Pancreas (tissue), 10 donors: ENCODE data around the gene SND1. TPM values are rescaled to one million over a fixed set of nuclear protein-coding genes. Genes with fewer than 3 reads are reported as not detected.

Source experiments
- ATAC-seq, 4 donors: fragments of 200-7000 bp; cut with Tn5 transposase; one replicate each; pipeline versions ENCODE4 v1.8.0 to v1.9.1; 2020; ENCODE audit warnings: mild to moderate bottlenecking in 4 of 4, moderate library complexity in 4 of 4
- DNase-seq, 6 donors: peaks; one replicate each; pipeline ENCODE4 v3.0.0-alpha.2; 2020
- FAIRE-seq: peaks from 2 replicates; lab custom pipeline; 2012; peaks lifted over from hg19 to GRCh38; lab: Jason Lieb, UNC
- H3K27ac ChIP-seq, 4 donors: fragments of 200-600 bp; sonication (generic); 1 replicate in 3 of 4; 2 replicates in 1 of 4; pipeline versions ENCODE4 v1.5.0 to v1.8.0; 2020
- H3K27me3 ChIP-seq, 4 donors: fragments of 200-600 bp; one replicate each; pipeline ENCODE4 v1.8.0; 2021
- H3K36me3 ChIP-seq, 3 donors: fragments of 200-600 bp; sonication (generic) in 1 of 3; one replicate each; pipeline versions ENCODE4 v1.5.0 to v1.8.0; 2020 to 2021
- H3K4me1 ChIP-seq, 3 donors: fragments of 200-600 bp; one replicate each; pipeline ENCODE4 v1.8.0; 2021
- H3K4me3 ChIP-seq, 4 donors: fragments of 200-600 bp; sonication (generic) in 2 of 4; one replicate each; pipeline versions ENCODE4 v1.5.0 to v1.8.0; 2020 to 2021
- H3K9me3 ChIP-seq, 4 donors: fragments of 200-600 bp; one replicate each; pipeline ENCODE4 v1.8.0; 2021
- WGBS, 2 donors: extraction: QIAGEN DNeasy Blood & Tissue Kit; methylation state at CpG; one replicate each; pipeline ENCODE4 v1.1.7; 2013; 5-methylcytosine and 5-hydroxymethylcytosine counted together
- intact Hi-C, 3 donors: fragments of 100-400 bp; cut with DNase I; formaldehyde crosslinking; loops; one replicate each; pipeline versions ENCODE4 v1.11.1 to v1.14.2; 2022
- polyA plus RNA-seq, 2 donors: library from polyadenylated mRNA; stranded (reverse); fragments of 200-250 nt; gene quantifications; one replicate each; pipeline ENCODE4 v1.2.3, GENCODE V29; 2013
- total RNA-seq, 6 donors: library from RNA; stranded (reverse); fragmentation: NEBNext Ultra II Directional in 4 of 6; extraction: Animal tissue kit (Norgen Biotek cat#: 25700) in 4 of 6; gene quantifications; one replicate each; pipeline versions ENCODE4 v1.2.1 to v1.2.4, GENCODE V29; 2021 to 2023
- TF ChIP-seq, protein P1 (sequence below), 4 donors: fragments of 200-600 bp; sonication (generic) in 3 of 4; IDR thresholded peaks; one replicate each; pipeline versions ENCODE4 v1.5.0 to v1.8.0; 2021; ENCODE audit warnings: antibody characterized with exemption in 4 of 4
- donor health status: healthy with polysubstance abuse.
- donor health status: DM: no; HTN: no; CAD: no; lungs with moderate emphysema.
- donor health status: DM: no; HTN: no; CAD: no.
- donor health status: control.
- donor health status: control.
- donor health status: Bipolar disorder and iron deficiency.
- donor health status: DM: yes; HTN: yes; CAD: no.
- donor health status: DM: no; HTN: no; CAD: no.
- donor health status: DM: no; HTN: no; CAD: no.
- donor health status: DM: yes; HTN: yes; CAD: no.

Gene SND1
- total and polyA plus RNA-seq, 8 donors = 84.1 to 308 (median 225) TPM

DNA sequence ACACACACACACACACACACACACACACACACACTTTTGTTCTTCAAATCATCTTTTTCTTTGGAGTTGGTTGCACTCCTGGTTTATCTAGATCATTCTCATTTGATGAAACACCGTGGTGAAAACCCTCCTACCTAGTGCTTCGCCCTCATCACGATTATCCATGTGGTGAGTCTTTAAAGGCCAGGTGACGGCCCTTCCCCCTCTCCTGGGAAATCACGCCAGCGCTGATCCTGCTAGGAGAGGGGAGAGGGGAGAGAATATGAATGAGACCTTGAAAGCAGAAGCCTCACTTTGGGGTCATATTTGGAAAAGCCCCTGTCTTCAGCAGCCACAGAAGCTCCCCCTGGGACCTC is 483.1 kb downstream of the SND1 start:
- Histone ChIP-seq H3K36me3 (no peaks in the 10 kb centered on the region), H3K9me3 (no peaks in the 10 kb centered on the region), H3K4me1 (peaks cover 0 to 6% (median 0%) of the 10 kb centered on the region in 3 donors), H3K4me3 (peak overlapping the region in 1 of 4 donors; percentile 65), H3K27ac (no peak overlapping the region), H3K27me3 (peaks cover 0 to 4% (median 0%) of the 10 kb centered on the region in 4 donors)
- ATAC-seq (peak; percentile 39 to 49 (median 44)), DNase-seq (no peak), FAIRE-seq (no peak)
- WGBS, 2 donors = 4 to 5% methylated on average over 6 of the region's 6 CpGs
- TF ChIP-seq, protein P1, sequence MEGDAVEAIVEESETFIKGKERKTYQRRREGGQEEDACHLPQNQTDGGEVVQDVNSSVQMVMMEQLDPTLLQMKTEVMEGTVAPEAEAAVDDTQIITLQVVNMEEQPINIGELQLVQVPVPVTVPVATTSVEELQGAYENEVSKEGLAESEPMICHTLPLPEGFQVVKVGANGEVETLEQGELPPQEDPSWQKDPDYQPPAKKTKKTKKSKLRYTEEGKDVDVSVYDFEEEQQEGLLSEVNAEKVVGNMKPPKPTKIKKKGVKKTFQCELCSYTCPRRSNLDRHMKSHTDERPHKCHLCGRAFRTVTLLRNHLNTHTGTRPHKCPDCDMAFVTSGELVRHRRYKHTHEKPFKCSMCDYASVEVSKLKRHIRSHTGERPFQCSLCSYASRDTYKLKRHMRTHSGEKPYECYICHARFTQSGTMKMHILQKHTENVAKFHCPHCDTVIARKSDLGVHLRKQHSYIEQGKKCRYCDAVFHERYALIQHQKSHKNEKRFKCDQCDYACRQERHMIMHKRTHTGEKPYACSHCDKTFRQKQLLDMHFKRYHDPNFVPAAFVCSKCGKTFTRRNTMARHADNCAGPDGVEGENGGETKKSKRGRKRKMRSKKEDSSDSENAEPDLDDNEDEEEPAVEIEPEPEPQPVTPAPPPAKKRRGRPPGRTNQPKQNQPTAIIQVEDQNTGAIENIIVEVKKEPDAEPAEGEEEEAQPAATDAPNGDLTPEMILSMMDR (IDR thresholded peaks at IDR 0.05) = no peak
- intact Hi-C loops = no loop called here

DNA sequence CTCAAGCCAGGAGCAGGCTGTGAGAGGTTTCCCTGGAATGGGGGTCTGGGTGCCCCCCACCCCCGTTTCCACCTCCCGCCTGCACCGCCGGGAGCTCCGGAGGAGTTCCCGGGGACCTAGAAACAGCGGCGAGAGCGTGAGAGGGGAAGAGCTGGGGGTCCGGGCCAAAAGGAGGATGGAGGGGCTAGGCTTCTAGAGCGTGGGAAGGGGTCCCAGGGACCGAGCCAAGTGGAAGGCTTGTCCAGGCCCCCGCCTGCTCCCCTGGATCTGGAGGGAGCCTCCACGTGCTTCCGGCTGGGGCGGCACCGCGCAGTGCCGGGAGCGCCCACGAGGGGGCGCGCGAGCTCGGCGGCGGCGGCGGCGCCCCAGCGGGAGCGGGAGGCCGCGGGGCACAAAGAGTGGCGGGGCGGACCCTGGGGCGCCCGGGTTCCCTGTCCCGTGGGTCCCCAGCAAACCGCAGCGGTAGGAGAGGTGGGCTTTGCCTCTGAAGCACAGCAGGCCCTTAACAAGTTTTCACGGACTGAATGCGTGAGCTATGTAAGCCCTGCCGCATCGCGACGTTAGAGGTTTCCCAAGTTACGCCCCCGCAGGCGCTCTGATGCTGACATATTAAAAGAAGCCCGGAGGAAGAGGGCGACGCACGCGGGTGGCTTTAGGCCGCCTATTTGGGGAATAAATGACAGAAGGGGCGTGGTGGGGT is 483.7 kb downstream of the SND1 start:
- no peaks in the 10 kb centered on the region for H3K36me3 ChIP-seq
- 1% methylated on average over 54 to 57 of the region's 57 CpGs for WGBS, 2 donors
- peak; percentile 23 to 89 (median 58) for DNase-seq
- no peaks in the 10 kb centered on the region for H3K9me3 ChIP-seq
- TF ChIP-seq, protein P1 (IDR thresholded peaks at IDR 0.05) = peak; percentile 78 to 95 (median 88)
- peak overlapping the region; percentile 21 to 65 (median 42) for H3K4me3 ChIP-seq
- ATAC-seq = peak; percentile 96 to 98 (median 97)
- no peak for FAIRE-seq
- peaks cover 0 to 4% (median 0%) of the 10 kb centered on the region in 4 donors for H3K27me3 ChIP-seq
- H3K4me1 ChIP-seq = peaks cover 0 to 6% (median 0%) of the 10 kb centered on the region in 3 donors
- intact Hi-C loops = no loop called here
- no peak overlapping the region for H3K27ac ChIP-seq

DNA sequence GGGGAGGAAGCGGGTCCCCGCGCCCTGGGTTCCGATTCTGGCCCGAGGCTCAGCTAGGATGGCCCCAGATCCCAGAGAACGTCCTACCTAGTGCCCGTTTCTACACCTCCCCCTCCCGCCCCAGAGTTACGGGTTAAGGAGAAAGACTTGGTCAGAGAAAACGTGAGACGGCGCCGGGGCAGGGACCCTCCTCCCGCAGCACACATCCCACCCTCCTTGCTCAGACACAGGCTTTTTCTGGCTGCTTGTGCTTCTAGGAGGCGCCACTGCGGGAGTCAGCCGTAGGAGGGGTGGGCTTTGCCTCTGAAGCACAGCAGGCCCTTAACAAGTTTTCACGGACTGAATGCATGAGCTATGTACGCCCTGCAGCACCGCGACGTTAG is 484.2 kb downstream of the SND1 start:
- Histone ChIP-seq H3K27ac (no peak overlapping the region), H3K4me1 (peaks cover 0 to 6% (median 0%) of the 10 kb centered on the region in 3 donors), H3K4me3 (peak overlapping the region; percentile 21 to 65 (median 42)), H3K27me3 (peaks cover 0 to 4% (median 0%) of the 10 kb centered on the region in 4 donors), H3K9me3 (no peaks in the 10 kb centered on the region), H3K36me3 (no peaks in the 10 kb centered on the region)
- TF ChIP-seq, protein P1 (IDR thresholded peaks at IDR 0.05) = no peak
- no peak for FAIRE-seq
- WGBS, 2 donors = 4% methylated on average over 22 of the region's 22 CpGs
- intact Hi-C loops = no loop called here
- no peak for DNase-seq
- ATAC-seq = peak; percentile 12 to 43 (median 29)

DNA sequence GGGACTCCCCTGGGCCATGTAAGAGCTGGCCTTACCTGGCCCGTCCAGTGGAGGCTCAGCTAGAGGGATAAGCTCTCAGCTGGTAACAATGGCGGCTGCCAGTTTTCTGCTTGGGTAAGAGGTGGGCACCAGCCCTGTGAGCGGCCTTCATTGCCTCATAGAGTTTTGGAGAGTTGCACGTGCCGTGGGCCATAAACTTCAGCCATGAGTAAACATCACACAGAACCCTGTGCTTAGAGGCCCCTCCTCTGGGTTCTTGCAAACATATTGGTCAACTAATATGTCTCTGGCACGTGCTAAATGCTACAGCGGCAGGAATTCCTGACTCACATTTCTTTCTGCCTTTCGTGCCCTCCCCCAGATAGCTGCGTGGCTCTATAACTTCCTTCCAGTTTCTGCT is 485.2 kb downstream of the SND1 start:
- peaks cover 0 to 4% (median 0%) of the 10 kb centered on the region in 4 donors for H3K27me3 ChIP-seq
- H3K9me3 ChIP-seq = no peaks in the 10 kb centered on the region
- no peak overlapping the region for H3K4me3 ChIP-seq
- H3K36me3 ChIP-seq = no peaks in the 10 kb centered on the region
- FAIRE-seq = no peak
- 61 to 65% methylated on average over 9 of the region's 9 CpGs for WGBS, 2 donors
- intact Hi-C loops = no loop called here
- TF ChIP-seq, protein P1 (IDR thresholded peaks at IDR 0.05) = no peak
- peaks cover 0 to 6% (median 0%) of the 10 kb centered on the region in 3 donors for H3K4me1 ChIP-seq
- peak in 1 of 4 donors; percentile 7 for ATAC-seq
- DNase-seq = no peak
- H3K27ac ChIP-seq = no peak overlapping the region

DNA sequence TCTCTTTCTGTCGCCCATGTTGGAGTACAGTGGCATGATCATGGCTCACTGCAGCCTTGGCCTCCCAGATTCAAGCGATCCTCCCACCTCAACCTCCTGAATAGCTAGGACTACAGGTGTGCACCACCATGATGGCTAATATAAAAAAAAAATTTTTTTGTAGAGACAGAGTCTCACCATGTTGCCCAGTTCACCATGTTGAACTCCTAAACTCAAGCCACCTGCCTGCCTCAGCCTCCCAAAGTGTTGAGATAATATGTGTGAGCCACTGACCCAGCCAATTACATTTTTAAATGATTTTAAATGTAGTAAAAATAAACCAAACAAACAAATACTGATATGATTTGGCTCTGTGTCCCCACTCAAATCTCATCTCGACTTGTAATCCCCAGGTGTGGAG is 487.4 kb downstream of the SND1 start:
- WGBS, 2 donors = 68 to 71% methylated on average over 3 of the region's 3 CpGs
- Histone ChIP-seq H3K4me1 (peaks cover 0 to 6% (median 0%) of the 10 kb centered on the region in 3 donors), H3K36me3 (no peaks in the 10 kb centered on the region), H3K9me3 (no peaks in the 10 kb centered on the region), H3K4me3 (no peak overlapping the region), H3K27ac (no peak overlapping the region), H3K27me3 (peaks cover 0 to 4% (median 0%) of the 10 kb centered on the region in 4 donors)
- DNase-seq (no peak), FAIRE-seq (no peak), ATAC-seq (no peak)
- TF ChIP-seq, protein P1 (IDR thresholded peaks at IDR 0.05) = no peak
- intact Hi-C loops = no loop called here
